Fibroblast of skin of abdomen (primary cell): ENCODE measurements around the gene NPM3.

Experiments used
- DNase-seq: peaks from one replicate; pipeline ENCODE4 v3.0.0-alpha.2; 2013

The NPM3 gene

DNA sequence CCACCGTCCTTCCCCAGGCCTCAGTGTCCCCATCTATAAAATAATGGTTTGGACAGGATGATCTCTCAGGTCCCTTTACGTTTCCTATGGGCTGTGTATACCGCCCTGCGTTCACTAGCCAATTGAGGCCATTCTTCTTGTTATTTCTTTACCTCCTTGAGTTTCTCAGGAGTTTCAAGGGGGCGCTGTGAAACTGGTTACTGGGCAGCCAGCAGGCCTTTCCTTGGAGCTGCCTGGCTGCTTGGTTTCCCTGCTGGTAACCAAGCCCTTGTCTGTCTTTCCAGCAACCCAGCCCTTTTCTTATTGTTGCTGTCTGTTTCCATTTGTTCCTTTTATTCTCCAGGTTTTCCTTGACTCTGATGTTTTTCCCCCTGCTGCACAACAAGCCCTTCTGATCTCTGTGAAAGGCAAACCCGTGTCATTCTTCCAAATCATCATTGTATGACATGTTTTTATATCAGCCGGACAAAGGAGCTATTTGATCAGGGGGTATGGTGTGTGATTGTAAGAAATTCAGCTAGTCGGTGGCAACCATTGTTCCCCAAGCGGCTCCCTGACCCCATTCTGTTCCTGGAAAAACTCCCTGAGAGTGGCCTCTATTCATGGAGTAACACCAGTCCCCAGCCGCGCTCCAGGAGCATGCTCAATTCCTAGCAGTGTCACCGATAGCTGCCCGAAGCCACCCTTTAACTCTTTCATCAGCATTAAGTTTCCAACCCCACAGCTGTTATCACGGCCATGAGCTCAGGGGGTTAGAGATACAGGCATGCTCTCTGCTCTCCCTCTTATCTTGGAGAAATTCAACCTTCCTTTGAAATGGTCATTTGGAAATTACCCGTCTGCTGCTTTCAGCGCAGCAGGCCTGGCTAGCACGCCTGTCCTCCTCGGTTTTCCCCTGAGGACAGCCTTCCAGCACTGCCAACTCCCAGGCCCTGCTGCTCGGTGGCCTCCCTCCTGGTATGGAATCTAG is 33.9 kb downstream of the NPM3 start:
- no peak for DNase-seq

DNA sequence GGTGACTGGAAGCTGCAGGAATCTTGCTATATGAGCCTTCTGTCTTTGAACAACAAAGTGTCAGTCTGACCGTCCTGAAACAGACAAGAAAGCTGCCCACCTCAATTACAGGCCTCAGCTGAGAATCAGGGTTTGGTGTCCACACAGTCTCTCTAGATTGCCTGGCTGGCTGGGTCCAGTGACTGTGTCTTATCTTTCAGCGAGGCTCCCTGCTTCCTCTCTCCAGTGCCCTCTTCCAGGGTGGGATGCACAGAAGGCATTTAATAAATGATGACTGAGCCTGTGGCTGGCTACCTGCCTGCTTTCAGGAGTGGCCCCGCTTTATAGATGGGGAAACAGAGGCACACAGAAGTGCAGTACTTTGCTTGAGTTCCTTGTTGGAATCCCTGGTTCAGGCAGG is 34.8 kb downstream of the NPM3 start:
- DNase-seq = no peak

DNA sequence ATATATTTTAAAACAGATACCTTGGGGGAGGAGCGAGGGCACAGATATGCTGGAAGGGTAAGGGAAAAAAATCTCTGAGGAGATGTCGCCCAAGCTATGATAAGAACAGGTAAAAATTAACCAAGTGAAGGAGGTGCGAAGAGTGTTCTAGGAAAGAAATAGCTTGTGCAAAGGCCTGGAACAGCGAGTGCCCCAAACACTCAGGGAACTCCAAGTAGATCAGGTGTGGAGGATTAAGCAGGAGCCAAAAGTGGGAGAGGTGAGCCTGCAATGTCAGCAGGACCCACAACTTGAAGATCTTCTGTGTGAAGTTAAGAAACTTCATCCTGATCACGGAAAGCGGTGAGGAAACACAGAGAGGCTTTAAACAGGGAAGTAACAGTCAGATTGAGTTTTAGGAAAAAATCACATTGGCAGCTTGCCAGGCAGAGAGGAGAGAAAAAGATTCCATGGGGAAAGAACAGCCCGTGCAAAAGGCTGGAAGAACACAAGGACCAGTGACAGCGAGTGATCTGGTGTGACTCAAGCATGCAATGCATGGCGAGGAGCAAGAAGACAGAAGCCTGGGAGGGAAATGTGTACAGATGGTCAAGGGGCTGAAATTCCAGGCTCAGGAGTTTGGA is 38.1 kb downstream of the NPM3 start:
- DNase-seq = no peak

DNA sequence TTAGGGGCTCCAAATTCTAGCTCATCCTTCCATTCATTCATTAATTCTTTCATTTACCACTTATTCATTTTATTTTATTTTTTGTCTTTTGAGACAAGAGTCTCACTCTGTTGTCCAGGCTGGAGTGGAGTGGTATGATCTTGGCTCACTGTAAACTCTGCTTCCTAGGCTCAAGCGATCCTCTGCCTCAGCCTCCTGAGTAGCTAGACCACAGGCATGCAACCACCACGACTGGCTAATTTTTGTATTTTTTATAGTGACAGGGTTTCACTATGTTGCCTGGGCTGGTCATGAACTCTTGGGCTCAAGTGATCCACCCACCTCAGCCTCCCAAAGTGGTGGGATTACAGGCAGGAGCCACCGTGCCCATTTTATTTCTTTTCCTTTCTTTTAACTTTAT is 39.0 kb downstream of the NPM3 start:
- no peak for DNase-seq

DNA sequence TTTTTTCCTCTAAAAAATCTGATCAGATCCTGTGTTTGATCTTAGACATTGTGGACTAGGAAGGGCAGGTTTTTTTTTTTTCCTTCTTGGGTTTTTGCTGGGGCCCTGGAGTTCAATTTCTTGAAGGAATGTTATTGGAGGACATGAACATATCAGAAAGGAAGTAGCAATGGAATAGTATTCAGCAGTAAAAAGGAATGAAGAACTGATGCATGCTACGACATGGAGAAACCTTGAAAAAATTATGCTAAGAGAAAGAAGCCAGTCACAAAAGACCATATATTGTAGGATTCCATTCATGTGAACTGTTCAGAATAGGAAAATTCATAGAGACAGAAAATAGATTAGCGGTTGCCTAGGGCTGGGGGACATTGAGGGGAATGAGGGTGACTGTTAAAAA is 41.3 kb downstream of the NPM3 start:
- no peak for DNase-seq

DNA sequence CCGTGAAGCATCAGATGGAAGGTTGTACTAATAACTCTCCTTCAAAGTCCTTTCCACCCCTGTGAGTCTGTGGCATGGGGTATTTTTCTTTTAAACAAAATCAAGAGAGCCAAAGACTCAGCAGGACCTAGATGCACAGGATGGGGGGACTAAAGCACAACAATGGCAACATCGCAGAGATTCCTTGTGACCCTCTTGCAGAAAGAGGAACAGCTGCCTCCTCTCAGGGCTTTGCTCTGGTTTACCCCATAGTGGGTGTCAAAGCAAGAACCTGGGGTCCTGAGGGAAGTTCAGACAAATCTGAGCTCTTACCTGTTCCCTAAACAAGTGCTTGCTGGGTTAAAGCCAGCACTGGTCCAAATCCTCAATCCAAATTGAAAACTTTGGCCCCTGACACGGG is 46.6 kb downstream of the NPM3 start:
- no peak for DNase-seq

DNA sequence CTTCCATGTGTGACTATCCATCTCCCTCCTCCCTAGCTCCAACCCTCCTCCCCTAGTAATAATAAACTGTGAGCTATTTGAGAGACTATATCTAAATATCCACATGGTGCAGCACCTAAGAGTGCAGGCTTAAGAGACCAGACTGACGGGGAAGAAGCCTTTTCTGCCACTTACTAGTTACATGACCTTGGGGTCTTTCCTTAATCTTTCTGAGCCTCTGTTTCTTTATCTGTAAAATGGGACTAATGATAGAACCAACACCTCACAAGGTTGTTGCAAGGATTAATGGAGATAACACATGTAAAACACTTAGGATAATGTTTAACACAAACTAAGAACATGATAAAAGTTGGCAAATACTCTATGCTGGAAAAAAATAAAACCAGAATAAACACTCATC is 51.1 kb downstream of the NPM3 start:
- DNase-seq = no peak
